22Rv1 (cell line): Measurements from ENCODE around the gene RPN2.

Experiments used
- ZFX ChIP-seq: fragments of 450-650 bp; IDR thresholded peaks from 2 replicates; pipeline ENCODE4 v1.6.1; 2017; ENCODE audit warnings: antibody characterized with exemption, borderline replicate concordance
- TF ChIP-seq, protein P1 (sequence below): fragments of 450-650 bp; IDR thresholded peaks from 2 replicates; pipeline ENCODE4 v1.5.1; 2017; ENCODE audit warnings: mild to moderate bottlenecking

DNA sequence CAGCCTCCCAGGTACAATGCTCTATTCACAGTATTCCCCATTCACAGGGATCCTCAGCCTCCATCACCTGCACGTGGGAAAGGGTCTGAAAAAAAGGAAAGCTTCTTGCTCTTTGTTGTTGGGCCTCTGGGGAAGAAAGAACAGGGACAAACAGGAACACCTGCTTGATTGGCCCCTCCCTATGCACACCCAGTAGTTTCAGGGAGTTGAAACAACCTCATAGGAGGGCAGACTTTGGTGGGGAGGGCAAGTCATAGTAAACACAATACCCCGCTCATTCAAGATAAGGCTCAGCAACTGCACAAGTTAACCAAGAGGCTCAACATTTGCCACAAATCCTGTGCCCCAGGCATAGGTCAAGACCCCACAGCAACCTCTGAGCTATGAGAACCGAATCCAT, 80.7 kb downstream of the RPN2 start:
- TF ChIP-seq, protein P1, sequence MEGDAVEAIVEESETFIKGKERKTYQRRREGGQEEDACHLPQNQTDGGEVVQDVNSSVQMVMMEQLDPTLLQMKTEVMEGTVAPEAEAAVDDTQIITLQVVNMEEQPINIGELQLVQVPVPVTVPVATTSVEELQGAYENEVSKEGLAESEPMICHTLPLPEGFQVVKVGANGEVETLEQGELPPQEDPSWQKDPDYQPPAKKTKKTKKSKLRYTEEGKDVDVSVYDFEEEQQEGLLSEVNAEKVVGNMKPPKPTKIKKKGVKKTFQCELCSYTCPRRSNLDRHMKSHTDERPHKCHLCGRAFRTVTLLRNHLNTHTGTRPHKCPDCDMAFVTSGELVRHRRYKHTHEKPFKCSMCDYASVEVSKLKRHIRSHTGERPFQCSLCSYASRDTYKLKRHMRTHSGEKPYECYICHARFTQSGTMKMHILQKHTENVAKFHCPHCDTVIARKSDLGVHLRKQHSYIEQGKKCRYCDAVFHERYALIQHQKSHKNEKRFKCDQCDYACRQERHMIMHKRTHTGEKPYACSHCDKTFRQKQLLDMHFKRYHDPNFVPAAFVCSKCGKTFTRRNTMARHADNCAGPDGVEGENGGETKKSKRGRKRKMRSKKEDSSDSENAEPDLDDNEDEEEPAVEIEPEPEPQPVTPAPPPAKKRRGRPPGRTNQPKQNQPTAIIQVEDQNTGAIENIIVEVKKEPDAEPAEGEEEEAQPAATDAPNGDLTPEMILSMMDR: no peak
- TF ChIP-seq ZFX: no peak
